ENCODE data around the gene PDIK1L. TPM values are rescaled to one million over a fixed set of nuclear protein-coding genes. Genes with fewer than 3 reads are reported as not detected.

The PDIK1L gene
- polyA plus RNA-seq, 1 donor: 20.1 TPM

DNA sequence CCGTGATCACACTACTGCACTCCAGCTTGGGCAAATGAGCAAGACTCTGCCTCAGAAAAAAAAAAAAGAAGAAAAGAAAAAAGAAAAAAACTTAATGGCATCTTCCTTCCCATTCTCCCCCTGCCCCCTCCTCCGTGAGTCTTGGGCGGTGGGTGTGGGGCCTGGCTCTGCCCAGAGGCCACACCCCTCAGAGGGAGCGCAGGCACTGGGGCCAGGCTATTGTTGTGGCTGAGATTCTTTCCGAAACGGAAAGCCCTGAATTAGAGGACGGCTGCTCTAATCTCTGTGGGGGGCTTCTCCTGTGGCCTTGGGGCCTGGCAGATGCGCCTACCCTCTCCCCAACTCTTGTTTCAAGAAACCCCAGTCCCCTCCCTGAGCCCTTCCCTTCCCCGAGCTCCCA lies 43.1 kb downstream of the PDIK1L start:
- no peak for DNase-seq

DNA sequence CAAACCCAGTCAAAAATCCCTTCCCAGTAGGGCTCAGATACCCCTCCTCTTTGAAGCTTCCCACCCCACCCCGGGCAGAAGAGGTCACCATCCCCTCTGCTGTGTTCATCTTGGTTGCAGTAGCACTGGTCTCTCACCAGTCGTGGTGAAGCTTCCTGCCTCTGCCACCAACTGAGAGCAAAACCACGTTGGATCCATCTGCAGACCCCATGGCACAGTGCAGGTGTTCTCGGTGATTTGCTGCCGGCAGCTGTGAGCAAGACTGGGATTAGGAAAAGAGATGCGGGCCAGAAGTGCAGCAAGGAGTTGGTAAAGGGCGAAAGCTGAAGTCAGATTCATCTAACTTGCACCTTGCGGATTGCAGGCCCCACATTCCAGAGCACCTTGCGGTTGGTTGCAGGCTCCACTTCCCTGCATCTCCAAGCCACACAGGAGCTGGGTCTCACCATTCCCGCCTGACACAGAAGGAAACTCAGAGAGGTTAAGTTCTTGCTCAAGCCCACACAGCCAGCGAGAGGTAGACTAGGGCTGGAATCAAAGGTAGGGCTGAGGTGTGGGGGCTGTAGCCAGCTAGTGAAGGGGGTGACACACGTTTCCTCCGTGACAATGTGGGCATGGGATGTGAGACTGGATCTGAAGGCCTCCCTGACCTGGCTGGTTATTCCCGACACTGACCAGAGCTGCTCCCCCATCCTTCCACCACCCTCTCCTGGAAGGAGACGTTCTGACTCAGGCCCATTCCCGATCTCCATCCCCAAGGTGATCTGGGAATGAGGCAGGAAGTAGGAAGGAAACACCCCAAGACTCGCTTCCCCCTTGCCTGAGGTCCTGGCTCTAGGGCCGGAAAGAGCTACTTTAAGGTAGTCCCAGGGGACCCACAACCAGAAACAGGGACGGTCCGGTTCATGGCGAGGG lies 44.0 kb downstream of the PDIK1L start:
- DNase-seq: no peak

DNA sequence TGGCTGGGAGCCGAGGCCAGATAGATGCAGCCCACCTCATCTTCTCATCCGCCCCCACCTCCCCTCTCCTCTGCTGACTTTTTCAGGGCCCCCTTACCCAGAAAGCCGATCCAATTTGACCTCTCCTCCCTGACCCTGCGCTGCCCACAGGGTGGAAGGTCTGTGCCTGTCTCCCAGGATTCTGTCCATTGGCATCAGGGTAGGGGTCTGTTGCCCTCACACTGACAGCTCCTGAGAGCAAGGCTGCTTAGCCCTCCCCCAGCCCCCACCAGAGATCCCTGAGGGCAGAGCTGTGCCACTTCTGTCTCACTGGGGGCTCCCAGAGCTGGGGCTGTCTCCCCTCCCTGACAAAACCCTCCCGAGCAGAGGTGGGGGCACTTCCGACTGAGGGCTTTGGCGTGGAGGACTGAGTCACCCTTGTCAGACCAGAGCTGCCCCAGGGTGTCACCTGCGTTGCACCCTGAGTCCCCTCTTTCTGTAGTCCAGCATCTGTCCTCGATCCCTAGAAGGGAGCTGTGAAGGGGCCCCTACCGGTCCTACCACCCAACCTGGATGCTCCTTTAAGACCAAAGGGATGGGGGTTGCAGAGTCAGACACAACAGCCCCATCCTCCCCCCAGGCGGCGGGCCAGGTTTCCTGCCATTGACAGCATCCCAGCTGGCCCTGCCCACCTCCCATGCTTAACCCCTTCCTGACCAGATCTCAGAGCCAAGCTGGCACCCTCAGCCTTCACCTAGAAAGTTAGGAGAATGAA lies 44.8 kb downstream of the PDIK1L start:
- no peak for DNase-seq

DNA sequence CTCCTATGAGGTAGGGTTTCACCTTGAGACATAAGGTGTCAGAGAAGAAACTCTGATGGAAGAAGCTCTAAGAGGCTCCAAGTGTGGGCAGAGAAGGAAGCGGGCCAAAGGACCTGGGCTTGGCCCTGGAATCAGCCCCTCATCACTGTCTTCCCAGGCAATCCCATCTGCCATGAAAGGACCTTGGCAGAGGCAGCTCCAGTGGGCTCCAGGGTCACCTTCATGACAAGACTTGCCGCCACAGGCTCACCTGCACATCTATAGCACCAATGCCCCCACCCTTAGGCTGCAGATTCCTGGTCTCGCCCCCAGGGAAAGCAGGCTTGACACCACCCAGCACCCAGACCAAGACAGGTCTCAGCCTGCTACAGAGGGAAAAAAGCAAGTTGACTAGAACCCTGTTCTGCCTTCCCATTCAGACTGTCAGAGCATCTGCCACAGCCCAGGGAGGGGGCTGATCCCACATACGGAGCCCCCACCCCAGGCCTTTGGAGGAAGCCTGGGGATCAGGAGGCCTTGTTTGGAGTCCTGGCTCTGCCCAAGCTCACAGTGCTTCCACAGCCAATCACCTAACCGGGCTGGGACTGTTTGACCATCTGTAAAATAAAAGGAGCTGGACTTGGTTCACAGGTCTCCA lies 46.8 kb downstream of the PDIK1L start:
- DNase-seq: no peak

DNA sequence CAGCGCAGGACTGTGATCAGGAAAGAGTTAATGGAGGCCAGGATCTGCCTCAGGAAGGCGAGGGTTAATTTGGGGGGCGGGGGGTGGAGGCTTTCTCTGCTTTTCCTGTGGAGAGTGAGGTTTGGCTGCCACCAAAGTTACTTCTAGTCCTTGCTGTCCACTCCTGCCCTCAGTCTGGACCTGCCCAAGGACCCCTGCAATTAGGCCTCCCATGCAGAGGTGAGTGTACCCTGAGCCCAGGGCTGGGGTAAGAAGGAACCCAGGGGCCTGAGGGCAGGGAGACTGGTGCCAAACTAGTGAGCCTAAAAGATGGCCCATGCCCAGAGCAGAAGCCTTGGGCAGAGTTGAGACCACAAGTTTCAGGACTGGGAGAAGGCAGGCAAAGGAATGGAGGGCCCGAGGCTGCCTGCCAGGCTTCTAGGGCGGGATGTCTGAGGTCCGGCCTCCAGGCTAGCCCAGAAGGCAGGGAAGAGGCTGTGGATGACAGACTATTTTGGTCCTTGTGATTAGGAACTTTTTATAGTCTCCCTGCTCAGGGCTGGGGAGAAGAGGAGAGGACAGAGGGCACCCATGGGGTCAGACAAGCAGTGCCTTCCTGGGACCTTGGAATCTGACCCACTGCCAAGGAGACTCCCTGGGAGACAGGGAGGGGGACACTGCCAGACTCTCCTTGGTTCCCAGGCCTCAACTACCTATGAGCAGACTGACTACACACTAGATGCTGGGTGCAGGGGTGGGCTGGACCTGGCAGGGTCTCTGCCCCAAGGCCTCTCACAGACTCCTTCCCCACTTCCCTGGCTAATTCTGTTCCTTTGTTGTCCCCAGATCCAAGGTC lies 47.5 kb downstream of the PDIK1L start, which contains the start of gene FAM110D:
Gene FAM110D (plus strand): TSS at position 172 of the 835 bp plus-strand sequence. CDS start 2,213 bp downstream, outside the sequence.
- DNase-seq: no peak

DNA sequence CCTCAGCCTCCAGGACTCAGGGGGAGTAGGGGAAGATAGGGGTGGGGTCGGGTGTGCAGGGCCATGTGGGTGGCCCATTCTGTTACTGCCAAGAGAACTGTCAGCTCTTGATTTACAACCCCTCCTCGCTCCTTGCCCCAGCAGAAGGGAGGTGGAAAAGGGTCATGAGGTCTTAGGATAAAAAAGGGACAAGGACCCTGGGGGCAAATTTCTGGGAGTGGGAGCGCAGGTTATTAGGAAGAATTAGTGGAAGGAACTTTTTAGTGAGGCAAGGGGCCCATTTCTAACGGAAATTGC lies 48.1 kb downstream of the PDIK1L start:
- no peak for DNase-seq

DNA sequence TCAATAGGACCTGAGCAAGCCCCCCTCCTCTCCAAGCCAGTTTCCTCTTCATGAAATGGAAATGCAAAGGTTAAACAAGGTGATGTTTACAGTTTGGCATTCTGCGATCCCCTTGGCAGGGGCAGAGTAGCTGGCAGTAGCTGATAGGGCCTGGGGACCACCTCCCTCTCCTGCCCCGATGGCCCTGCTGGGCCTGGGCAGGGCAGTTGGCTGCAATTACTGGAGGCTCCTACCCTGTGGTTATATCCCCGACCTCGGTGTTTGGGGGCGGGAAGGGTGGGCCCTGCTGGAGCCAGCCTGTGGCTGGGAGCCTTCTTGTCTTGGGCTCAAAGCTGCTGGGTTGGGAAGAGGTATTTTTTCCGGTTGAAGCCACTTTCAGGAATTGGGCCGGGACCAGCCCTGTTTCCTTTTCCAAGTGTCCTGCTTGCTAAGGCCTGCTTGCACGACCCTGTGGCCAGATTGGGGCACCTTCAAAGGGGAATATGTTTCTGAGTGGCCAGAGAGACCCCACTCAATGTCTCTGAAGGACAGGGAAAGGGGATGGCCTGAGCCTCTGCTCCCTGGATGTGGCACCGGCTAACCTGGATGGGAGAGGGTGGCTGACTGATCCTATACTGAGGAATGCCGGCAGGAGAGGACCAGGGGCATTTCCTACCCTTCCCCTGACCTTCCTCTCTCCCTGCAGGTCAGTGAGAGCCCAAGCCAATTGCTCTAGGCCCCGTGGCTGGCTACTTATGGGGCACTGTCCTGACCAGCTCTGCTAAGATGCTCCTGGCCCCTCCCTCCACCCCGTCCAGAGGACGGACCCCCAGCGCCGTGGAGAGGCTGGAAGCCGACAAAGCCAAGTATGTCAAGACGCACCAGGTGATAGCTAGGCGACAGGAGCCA lies 49.1 kb downstream of the PDIK1L start:
- DNase-seq: no peak

DNA sequence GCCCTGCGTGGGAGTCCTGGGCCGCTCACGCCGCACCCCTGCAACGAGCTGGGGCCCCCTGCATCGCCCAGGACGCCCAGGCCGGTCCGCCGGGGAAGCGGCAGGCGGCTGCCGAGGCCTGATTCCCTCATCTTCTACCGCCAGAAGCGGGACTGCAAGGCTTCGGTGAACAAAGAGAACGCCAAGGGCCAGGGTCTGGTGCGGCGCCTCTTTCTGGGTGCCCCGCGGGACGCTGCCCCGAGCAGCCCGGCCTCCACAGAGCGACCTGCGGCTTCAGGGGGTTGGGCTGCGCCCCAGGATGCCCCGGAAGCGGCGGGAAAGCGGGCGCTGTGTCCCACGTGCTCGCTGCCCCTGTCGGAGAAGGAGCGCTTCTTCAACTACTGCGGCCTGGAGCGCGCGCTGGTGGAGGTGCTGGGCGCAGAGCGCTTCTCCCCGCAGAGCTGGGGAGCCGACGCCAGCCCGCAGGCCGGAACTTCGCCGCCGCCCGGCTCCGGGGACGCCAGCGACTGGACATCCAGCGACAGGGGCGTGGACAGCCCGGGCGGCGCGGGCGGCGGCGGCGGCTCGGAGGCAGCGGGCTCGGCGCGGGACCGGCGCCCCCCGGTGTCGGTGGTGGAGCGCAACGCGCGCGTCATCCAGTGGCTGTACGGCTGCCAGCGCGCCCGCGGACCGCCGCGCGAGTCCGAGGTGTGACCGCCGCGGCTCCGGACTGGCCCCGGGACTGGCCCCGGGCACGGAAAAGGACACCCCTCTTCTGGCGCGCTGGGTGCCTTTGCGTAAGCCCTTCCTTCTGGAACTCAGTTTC lies 50.0 kb downstream of the PDIK1L start:
- DNase-seq: no peak

DNA sequence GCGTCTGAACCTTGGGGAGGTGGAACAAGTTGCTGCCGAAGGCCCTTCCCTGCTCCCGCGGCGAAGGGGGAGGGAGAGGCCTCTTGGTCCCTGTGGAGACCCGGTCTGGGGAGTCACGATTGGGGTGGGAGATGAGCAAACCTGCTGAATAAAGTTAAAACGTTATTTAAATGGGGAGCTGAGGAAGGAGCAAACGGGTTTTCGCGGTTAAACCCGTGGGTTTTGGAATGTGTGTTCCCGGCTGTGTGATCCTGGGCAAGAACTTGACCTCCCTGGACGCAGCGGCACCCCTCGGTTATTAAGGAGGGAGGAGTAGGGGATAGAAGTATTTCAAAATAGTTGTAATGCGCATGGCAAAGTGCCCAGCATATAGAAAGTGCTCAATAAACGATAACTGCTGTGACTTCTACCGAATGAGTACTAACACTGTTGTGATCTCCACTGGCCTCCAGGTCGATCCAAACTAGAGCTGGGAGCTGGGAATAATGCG lies 50.6 kb downstream of the PDIK1L start:
- no peak for DNase-seq

DNA sequence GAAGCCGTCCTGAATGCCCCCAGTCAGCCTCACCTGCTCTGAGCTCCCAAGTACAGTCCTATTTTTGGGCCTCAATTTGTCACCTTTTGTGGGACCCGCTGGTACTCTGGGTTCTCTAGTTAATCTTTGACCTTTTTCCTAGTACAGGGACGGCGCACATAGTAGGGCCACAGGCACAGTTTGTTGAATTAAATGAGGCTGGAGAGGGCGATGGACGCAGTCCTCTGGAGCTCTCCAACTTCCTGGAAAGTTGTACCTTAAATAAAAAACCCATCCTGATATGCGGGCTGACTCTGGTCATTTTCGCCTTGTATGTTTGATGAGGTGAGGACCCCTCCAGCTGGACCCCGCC lies 52.0 kb downstream of the PDIK1L start:
- no peak for DNase-seq

DNA sequence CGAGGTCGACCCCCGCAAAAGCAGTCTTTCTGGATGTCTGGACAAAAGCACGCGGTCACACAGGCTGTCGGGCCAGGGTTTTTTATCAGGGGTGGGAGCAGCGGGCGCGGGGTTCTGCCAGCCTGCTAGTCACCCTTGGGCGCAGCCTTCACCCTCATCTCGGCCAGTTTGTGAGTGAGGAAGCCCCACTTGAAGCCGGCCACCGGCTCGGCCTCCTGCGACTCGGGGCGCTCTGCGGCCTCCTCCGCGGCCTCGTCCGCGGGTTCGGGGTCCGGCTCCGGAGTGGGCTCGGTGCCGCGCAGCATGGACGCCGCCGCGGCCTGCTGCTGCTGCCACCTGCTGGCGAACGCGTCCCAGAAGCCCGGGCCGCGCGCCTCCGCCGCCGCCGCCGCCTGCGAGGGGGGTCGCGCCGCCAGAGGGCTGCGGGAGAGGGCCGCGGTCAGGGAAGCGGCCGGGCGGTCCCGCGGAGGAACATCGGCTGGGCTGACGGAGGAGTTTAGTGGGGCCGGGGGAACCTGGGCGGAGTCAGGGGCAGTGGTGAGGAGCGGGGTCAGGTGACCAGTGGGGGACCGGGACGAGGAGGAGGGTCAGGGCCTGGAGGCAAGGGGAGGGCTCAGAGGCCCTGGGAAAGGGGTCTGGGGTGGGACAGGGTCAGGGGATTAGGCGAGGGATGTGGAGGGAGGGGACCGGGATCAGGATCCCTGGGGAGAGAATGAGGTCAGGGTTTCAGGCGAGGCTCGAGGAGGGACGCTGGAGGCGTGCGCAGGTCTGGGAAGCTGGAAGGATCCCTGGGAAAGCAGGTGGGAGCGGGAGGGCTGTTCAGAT lies 52.6 kb downstream of the PDIK1L start:
- no peak for DNase-seq

DNA sequence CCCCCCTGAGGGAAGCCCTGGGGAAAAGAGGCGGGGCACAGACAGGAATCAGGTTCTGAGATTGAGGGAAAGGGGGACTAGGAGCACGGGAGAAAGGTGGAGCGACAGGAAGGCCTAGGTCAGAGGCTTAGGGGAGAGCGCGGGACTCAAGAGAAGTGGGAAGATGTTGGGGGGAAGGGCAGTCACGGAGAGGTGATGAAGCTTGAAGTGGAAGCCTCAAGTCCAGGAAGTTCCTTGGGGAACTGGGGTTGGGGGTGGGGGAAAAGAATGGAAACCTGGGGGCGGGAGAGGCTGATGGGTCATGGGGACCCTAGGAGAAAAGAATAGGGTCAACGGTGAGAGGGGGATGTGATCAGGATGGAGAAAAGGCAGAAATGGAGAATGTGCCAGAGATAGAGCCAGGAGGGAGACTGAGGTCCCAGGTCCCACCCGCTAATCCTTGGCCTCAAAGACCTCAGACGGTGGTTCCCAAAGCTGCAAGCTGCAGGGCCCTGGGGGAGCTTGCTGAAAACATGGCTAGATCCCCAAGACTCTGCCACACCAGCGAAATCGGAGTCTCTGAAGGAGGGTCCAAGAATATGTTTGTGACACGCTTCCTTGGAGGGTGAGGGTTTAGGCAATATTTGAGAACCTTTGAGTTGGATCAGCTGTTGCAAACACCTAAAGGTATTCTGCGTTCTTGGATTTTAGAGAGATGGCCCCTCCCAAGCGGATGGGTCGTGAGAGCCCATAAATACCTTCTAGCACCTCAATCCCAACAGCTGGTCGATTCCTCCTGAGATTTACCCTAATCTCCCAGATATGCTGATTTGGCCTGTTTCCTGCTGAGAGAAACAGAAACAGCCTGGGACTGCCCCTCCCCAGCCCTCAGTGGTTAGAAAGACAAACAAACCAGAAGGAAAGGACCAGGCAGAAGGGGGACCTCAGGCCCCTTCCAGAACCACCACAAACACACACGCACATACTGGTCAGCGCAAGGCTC lies 53.5 kb downstream of the PDIK1L start:
- DNase-seq: no peak

DNA sequence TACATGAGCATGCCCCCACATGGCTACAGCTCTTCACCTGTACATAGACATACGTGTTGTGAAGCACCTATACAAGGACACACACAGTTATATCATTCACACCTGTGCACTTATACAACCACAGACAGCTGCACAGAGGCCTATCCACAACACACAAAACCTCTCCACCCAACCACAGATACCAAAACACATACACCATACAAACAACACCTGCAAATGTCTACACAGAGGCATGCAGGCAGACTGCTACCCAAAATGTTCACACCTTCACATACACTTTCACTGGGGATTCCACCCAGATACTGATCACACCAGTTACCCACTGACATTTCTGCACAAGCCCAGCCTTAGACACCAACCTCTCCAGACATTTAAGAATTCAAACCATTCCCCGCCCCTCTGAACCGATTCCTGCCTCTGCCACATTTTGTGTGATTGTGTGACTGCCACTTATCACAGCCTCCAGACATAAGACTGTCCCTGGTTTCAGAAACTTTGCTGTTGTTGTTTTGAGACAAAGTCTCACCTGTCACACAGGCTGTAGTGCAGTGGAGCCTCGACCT lies 55.2 kb downstream of the PDIK1L start:
- no peak for DNase-seq

DNA sequence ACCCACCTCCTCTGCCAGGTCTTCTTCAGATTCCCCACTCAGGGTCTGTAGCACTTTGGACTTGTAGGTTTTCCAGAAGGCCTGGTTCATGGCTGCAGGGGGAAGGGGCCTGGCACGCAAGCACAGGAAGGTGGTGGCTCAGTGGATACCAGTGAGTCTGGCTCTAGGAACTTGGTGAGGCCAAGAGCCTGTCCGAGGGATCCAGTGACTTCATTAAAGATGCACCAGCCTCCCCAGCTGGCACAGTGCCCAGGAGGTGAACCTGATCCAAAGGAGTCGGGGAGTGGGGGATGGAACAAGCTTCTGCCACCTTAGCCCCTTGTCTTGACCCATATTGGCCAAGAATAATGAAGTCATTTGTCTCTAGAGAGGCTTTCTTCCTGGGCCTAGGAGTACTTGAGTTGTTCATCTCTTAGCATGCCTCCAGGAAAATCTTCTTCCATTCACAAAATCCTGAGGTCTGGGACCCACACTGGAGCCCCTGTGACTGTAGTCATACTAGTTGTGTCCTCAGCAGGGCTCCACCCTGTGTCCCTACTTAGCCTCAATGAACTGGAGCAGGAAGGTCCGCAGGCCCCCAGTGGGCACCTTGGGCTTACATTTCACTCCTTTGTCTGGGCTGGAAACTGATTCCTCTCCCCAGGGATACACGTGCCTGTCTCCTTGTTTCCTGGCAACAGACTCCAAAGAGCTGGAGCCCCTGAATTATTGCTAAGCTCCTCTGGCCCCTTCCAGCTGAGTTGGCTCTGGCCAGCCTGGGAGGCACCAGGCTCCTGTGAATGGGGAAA lies 57.0 kb downstream of the PDIK1L start, which contains the start of gene C1orf232:
Gene C1orf232 (minus strand): TSS at position 554 of the 788 bp plus-strand sequence. CDS start 464 bp downstream, at position 90.
- DNase-seq: no peak

DNA sequence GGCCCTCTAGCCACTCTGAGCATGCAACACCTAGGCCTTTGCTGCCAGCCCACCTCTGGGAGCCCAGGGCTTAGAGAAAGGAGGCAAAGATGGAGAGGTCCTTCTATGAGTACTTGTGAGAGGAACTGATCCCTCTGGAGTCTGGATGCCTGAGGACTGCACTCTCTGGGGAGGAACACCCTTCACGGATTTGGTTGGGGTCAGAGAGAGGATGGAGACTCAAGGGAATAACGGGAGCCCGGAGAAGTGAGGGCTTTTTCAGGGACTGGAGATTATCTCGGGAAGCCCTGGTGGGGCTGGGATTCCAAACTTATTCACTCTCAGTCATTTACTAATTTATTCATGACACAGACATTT lies 57.6 kb downstream of the PDIK1L start:
- no peak for DNase-seq

DNA sequence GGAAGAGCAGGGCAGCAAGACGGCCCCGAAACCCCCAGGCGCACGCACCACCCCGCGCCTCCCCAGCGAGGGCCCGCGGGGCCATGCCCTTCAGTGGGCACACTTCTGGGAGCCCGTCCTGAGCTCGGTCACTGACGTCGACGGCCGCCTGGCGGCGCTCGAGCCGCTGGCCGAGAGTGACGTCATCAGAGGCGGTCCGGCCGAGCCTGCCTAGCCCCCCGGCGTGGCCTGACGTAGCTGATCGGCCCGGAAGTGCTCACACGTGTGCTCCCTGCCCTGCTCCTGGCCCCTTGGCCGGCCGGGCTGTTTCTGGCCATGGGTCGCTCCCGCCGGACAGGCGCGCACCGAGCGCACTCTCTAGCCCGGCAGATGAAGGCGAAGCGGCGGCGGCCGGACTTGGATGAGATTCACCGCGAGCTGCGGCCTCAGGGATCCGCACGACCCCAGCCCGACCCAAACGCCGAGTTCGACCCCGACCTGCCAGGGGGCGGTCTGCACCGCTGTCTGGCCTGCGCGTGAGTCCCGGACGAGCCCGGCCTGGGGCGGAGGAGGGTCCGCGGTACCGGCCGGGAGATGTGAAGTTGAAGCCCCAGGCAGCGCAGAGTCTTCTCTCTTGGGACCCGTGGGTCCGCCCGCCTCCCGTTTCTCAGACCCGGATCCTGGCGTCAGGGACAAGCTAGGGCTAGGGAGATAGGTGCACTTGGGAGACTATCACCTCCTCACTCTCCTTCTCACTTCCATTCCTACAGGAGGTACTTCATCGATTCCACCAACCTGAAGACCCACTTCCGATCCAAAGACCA lies 58.2 kb downstream of the PDIK1L start, which contains the start of gene ZNF593:
Gene ZNF593 (plus strand): TSS at position 240 of the 803 bp plus-strand sequence. CDS start 76 bp downstream, at position 316.
- DNase-seq: peak; percentile 85

All from left kidney (tissue), 2 donors.